CD4-positive, alpha-beta memory T cell (primary cell): Measurements from ENCODE around the gene SIRT5. TPM values are rescaled to one million over a fixed set of nuclear protein-coding genes. Genes with fewer than 3 reads are reported as not detected.

Source experiments
- CTCF ChIA-PET: fragments of 350-600 bp; sonication (Branson Sonifier 250); formaldehyde crosslinking; loops from one replicate; lab custom pipeline; 2021; ENCODE audit warnings: inconsistent platforms; ENCODE audit not compliant: partially characterized antibody; lab: Charles Lee
- POLR2A ChIA-PET: fragments of 350-600 bp; sonication (Branson Sonifier 250); formaldehyde crosslinking; loops from one replicate; lab custom pipeline; 2021; ENCODE audit not compliant: partially characterized antibody; lab: Charles Lee
- DNase-seq, 5 donors: peaks; one replicate each; pipeline versions ENCODE4 v3.0.0 to v3.0.0-alpha.2; 2020 to 2022; ENCODE audit warnings: mixed read lengths in 1 of 5
- H3K27ac ChIP-seq: one replicate; pipeline ENCODE4 v1.7.0; 2013; ENCODE audit warnings: low read depth, low read length
- H3K27me3 ChIP-seq: 2 replicates; pipeline ENCODE4 v1.7.0; 2013; ENCODE audit warnings: mild to moderate bottlenecking, low read length, moderate library complexity; ENCODE audit not compliant: insufficient read depth
- H3K36me3 ChIP-seq: 2 replicates; pipeline ENCODE4 v1.7.0; 2013; ENCODE audit warnings: mild to moderate bottlenecking, low read length, moderate library complexity; ENCODE audit not compliant: insufficient read depth
- H3K4me1 ChIP-seq: 2 replicates; pipeline ENCODE4 v1.7.0; 2013; ENCODE audit warnings: mild to moderate bottlenecking, low read length, moderate library complexity; ENCODE audit not compliant: insufficient read depth
- H3K4me3 ChIP-seq, 2 donors: one replicate each; pipeline ENCODE4 v1.7.0; 2013; ENCODE audit warnings: low read length in 2 of 2, mild to moderate bottlenecking in 1 of 2
- H3K9me3 ChIP-seq, 2 donors: one replicate each; pipeline ENCODE4 v1.7.0; 2013; ENCODE audit warnings: low read length in 2 of 2, control low read depth in 1 of 2; ENCODE audit not compliant: control insufficient read depth in 1 of 2
- H3K27ac Mint-ChIP-seq, 7 donors: one replicate each; pipeline ENCODE4 v1.8.0; 2020 to 2021; ENCODE audit warnings: mixed read lengths in 7 of 7, mild to moderate bottlenecking in 6 of 7, inconsistent platforms in 3 of 7, moderate library complexity in 3 of 7
- H3K27me3 Mint-ChIP-seq, 2 donors: one replicate each; pipeline ENCODE4 v1.8.0; 2020 to 2021; ENCODE audit warnings: mixed read lengths in 2 of 2
- H3K36me3 Mint-ChIP-seq, 2 donors: one replicate each; pipeline ENCODE4 v1.8.0; 2020 to 2021; ENCODE audit warnings: mixed read lengths in 2 of 2, inconsistent platforms in 1 of 2, mild to moderate bottlenecking in 1 of 2
- H3K4me1 Mint-ChIP-seq, 4 donors: one replicate each; pipeline ENCODE4 v1.8.0; 2020 to 2021; ENCODE audit warnings: mixed read lengths in 4 of 4, mild to moderate bottlenecking in 1 of 4
- H3K4me3 Mint-ChIP-seq, 8 donors: one replicate each; pipeline ENCODE4 v1.8.0; 2020 to 2021; ENCODE audit warnings: mixed read lengths in 8 of 8, mild to moderate bottlenecking in 7 of 8, moderate library complexity in 6 of 8, inconsistent platforms in 3 of 8
- H3K9me3 Mint-ChIP-seq, 8 donors: one replicate each; pipeline ENCODE4 v1.8.0; 2020 to 2021; ENCODE audit warnings: mixed read lengths in 8 of 8, mild to moderate bottlenecking in 5 of 8, inconsistent platforms in 3 of 8, moderate library complexity in 1 of 8
- intact Hi-C: fragments of 100-400 bp; cut with micrococcal nuclease; formaldehyde crosslinking; loops from one replicate; pipeline ENCODE4 v1.15.1; 2023
- polyA plus RNA-seq, 2 donors: library from polyadenylated mRNA; unstranded; fragments of 300-500 nt; fragmentation: Illumina TruSeq; gene quantifications; one replicate each; pipeline ENCODE4 v1.2.3, GENCODE V29; 2021
- total RNA-seq, 2 experiments: library from RNA; stranded (reverse); gene quantifications; one replicate each; pipeline ENCODE4 v1.2.3, GENCODE V29; 2021

The SIRT5 gene
- total and polyA plus RNA-seq, 4 experiments from 2014 or later, result 13.2 to 20.6 (median 17.9) TPM

- Histone ChIP-seq H3K9me3 (no peaks in the 10 kb centered on the region), H3K27me3 (no peaks in the 10 kb centered on the region), H3K4me3 (no peak overlapping the region), H3K4me1 (no peaks in the 10 kb centered on the region), H3K27ac (no peak overlapping the region), H3K36me3 (no peaks in the 10 kb centered on the region)
- Mint-ChIP-seq H3K9me3 (no peaks in the 10 kb centered on the region), H3K27ac (no peak overlapping the region), H3K36me3 (no peaks in the 10 kb centered on the region), H3K4me1 (no peaks in the 10 kb centered on the region), H3K4me3 (no peak overlapping the region), H3K27me3 (no peaks in the 10 kb centered on the region)
- CTCF ChIA-PET, result interaction anchor here (1.1 to 5.2 kb wide), 9 partner anchors 10 to 209 kb away, joined by 3 to 24 read pairs (median 4); no protein-coding TSS in a partner anchor
- DNase-seq, result no peak
- intact Hi-C loops, result loop anchor here (1.0 kb wide), 2 partner anchors 84 to 202 kb away; no protein-coding TSS in a partner anchor
- POLR2A ChIA-PET, result no interaction called here
These were observed 35.8 kb upstream of the SIRT5 start for GRCh38 chr6:13538600-13538999.

DNA sequence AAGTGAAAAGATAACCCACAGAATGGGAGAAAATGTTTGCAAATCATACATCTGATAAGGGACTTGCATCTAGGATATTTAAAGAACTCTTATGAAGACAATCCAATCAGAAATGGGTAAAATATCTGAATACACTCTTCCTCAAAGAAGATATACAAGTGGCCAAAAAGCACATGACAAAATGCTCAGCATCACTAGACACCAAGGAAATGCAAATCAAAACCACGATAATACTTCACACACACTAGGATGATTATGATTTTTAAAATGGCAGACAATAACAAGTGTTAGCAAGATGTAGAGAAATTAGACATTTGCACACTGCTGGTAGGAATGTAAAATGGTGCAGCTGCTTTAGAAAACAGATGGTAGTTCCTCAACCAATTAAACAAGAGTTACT lies 34.8 kb upstream of the SIRT5 start:
- Histone ChIP-seq H3K27ac (no peak overlapping the region), H3K27me3 (no peaks in the 10 kb centered on the region), H3K36me3 (no peaks in the 10 kb centered on the region), H3K4me3 (no peak overlapping the region), H3K4me1 (no peaks in the 10 kb centered on the region), H3K9me3 (no peaks in the 10 kb centered on the region)
- no peak overlapping the region for H3K27ac Mint-ChIP-seq
- no peak overlapping the region for H3K4me3 Mint-ChIP-seq
- no peak for DNase-seq
- no peaks in the 10 kb centered on the region for H3K9me3 Mint-ChIP-seq
- ChIA-PET CTCF (interaction anchor here (1.1 to 5.2 kb wide), 2 partner anchors 9 to 86 kb away, joined by 3 to 24 read pairs; no protein-coding TSS in a partner anchor), POLR2A (no interaction called here)
- intact Hi-C loops, result no loop called here
- no peaks in the 10 kb centered on the region for H3K36me3 Mint-ChIP-seq
- no peaks in the 10 kb centered on the region for H3K4me1 Mint-ChIP-seq
- no peaks in the 10 kb centered on the region for H3K27me3 Mint-ChIP-seq

DNA sequence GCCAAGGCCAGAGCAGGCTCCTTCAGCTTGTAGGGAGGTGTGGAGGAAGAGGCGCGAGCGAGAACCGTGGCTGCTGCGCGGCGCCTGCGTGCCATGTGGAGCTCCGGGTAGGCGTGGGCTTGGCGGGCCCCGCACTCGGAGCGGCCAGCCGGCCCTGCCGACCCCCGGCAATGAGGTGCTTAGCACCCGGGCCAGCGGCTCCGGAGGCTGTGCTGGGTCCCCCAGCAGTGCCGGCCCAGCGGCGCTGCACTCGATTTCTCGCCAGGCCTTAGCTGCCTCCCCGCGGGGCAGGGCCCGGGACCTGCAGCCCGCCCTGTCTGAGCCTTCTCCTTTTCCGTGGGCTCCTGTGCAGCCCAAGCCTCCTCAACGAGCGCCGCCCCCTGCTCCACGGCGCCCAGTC lies 32.9 kb upstream of the SIRT5 start:
- H3K36me3 ChIP-seq, result no peaks in the 10 kb centered on the region
- Mint-ChIP-seq H3K4me3 (no peak overlapping the region), H3K36me3 (no peaks in the 10 kb centered on the region), H3K27me3 (no peaks in the 10 kb centered on the region), H3K4me1 (no peaks in the 10 kb centered on the region), H3K9me3 (no peaks in the 10 kb centered on the region), H3K27ac (no peak overlapping the region)
- H3K9me3 ChIP-seq, result no peaks in the 10 kb centered on the region
- H3K4me1 ChIP-seq, result no peaks in the 10 kb centered on the region
- no peaks in the 10 kb centered on the region for H3K27me3 ChIP-seq
- intact Hi-C loops, result no loop called here
- POLR2A ChIA-PET, result no interaction called here
- no peak for DNase-seq
- no peak overlapping the region for H3K4me3 ChIP-seq
- CTCF ChIA-PET, result interaction anchor here (1.5 to 1.6 kb wide), 2 partner anchors 9 to 17 kb away, joined by 3 read pairs; no protein-coding TSS in a partner anchor
- no peak overlapping the region for H3K27ac ChIP-seq

- H3K4me1 Mint-ChIP-seq, result peaks cover 0 to 1% (median 0%) of the 10 kb centered on the region in 4 donors
- DNase-seq, result no peak
- intact Hi-C loops, result no loop called here
- Histone ChIP-seq H3K36me3 (no peaks in the 10 kb centered on the region), H3K27ac (no peak overlapping the region), H3K27me3 (no peaks in the 10 kb centered on the region), H3K4me1 (no peaks in the 10 kb centered on the region), H3K9me3 (no peaks in the 10 kb centered on the region), H3K4me3 (no peak overlapping the region)
- no peaks in the 10 kb centered on the region for H3K36me3 Mint-ChIP-seq
- no peak overlapping the region for H3K27ac Mint-ChIP-seq
- no peak overlapping the region for H3K4me3 Mint-ChIP-seq
- no peaks in the 10 kb centered on the region for H3K9me3 Mint-ChIP-seq
- ChIA-PET POLR2A (no interaction called here), CTCF (no interaction called here)
- peaks cover 2 to 3% of the 10 kb centered on the region in 2 donors for H3K27me3 Mint-ChIP-seq
These were observed 29.8 kb upstream of the SIRT5 start for GRCh38 chr6:13544454-13545186.

- Histone ChIP-seq H3K4me1 (no peaks in the 10 kb centered on the region), H3K4me3 (no peak overlapping the region), H3K9me3 (no peaks in the 10 kb centered on the region), H3K27me3 (no peaks in the 10 kb centered on the region), H3K36me3 (no peaks in the 10 kb centered on the region), H3K27ac (no peak overlapping the region)
- CTCF ChIA-PET, result no interaction called here
- no peak overlapping the region for H3K27ac Mint-ChIP-seq
- H3K9me3 Mint-ChIP-seq, result no peaks in the 10 kb centered on the region
- peaks cover 3% of the 10 kb centered on the region in 2 donors for H3K27me3 Mint-ChIP-seq
- no peak for DNase-seq
- peaks cover 0 to 1% (median 0%) of the 10 kb centered on the region in 4 donors for H3K4me1 Mint-ChIP-seq
- no peaks in the 10 kb centered on the region for H3K36me3 Mint-ChIP-seq
- intact Hi-C loops, result no loop called here
- H3K4me3 Mint-ChIP-seq, result no peak overlapping the region
- POLR2A ChIA-PET, result no interaction called here
These were observed 28.5 kb upstream of the SIRT5 start for GRCh38 chr6:13545885-13546284.

DNA sequence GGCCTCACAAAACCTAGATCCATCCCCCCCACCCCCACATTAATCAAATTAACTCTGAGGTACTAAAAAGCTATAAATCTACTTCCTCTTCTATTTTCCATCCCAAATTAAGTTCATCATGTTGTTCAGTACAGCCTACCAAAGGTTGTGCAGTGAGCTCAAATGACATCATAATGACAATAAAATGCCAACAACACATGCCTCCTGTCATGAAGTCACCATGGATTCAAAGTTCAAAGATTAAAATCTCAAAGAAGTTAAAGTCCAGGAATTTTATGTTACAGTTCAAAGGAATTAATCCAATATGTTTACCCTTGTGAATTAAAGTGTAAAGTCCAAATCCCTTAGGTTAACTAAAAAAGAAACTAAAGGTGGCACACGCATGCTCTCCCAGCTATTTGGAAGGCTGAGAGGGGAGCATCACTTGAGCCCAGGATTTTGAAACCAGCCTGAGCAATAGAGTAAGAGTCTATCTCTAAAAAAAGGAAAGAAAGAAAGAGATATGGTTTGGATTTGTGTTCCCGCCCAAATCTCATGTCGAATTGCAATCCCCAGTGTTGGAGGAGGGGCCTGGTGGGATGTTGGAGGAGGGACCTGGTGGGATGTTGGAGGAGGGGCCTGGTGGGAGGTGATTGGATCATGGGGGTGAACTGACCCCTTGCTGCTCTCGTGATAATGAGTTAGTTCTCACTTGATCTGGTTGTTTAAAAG lies 25.7 kb upstream of the SIRT5 start:
- no peak overlapping the region for H3K27ac Mint-ChIP-seq
- no peak for DNase-seq

DNA sequence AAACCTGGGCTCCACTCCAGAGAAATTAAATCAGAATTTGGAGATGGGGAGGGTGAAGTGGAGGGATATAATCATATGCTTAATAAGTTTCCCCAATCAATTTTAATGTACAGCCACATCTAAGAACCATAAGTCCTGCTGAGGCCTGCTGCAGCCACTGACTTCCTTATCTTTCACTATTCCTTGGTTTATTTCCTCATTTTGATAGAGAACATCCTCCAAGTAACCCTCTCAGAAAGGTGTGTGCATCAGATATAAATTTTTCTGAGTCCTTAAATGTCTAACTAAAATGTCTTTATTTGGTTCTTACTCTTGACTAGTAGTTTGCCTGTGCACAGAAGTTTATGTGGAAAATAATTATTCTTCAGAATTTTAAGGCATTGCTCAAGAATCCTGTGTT lies 23.7 kb upstream of the SIRT5 start:
- Mint-ChIP-seq H3K9me3 (peaks cover 0 to 2% (median 0%) of the 10 kb centered on the region in 8 donors), H3K36me3 (no peaks in the 10 kb centered on the region)

More for the DNA sequence above, 25.7 kb upstream of the SIRT5 start:
- Mint-ChIP-seq H3K4me3 (no peak overlapping the region), H3K9me3 (peaks cover 0 to 2% (median 0%) of the 10 kb centered on the region in 8 donors), H3K27me3 (peaks cover 3% of the 10 kb centered on the region in 2 donors), H3K4me1 (peaks cover 0 to 1% (median 0%) of the 10 kb centered on the region in 4 donors), H3K36me3 (no peaks in the 10 kb centered on the region)
- Histone ChIP-seq H3K36me3 (no peaks in the 10 kb centered on the region), H3K4me1 (no peaks in the 10 kb centered on the region), H3K4me3 (no peak overlapping the region), H3K27ac (no peak overlapping the region), H3K27me3 (no peaks in the 10 kb centered on the region), H3K9me3 (no peaks in the 10 kb centered on the region)
- POLR2A ChIA-PET, result no interaction called here
- CTCF ChIA-PET, result interaction anchor here (0.7 to 1.3 kb wide), 3 partner anchors 9 to 35 kb away, joined by 3 read pairs; no protein-coding TSS in a partner anchor
- intact Hi-C loops, result no loop called here

More for the DNA sequence above, 23.7 kb upstream of the SIRT5 start:
- H3K4me3 ChIP-seq, result no peak overlapping the region
- ChIA-PET CTCF (no interaction called here), POLR2A (no interaction called here)
- intact Hi-C loops, result no loop called here
- no peaks in the 10 kb centered on the region for H3K4me1 ChIP-seq
- H3K36me3 ChIP-seq, result no peaks in the 10 kb centered on the region
- no peaks in the 10 kb centered on the region for H3K9me3 ChIP-seq
- H3K27ac ChIP-seq, result no peak overlapping the region
- H3K27me3 Mint-ChIP-seq, result peaks cover 3% of the 10 kb centered on the region in 2 donors
- H3K27ac Mint-ChIP-seq, result no peak overlapping the region
- no peaks in the 10 kb centered on the region for H3K27me3 ChIP-seq
- no peak overlapping the region for H3K4me3 Mint-ChIP-seq
- H3K4me1 Mint-ChIP-seq, result peaks cover 0 to 1% (median 0%) of the 10 kb centered on the region in 4 donors
- no peak for DNase-seq
